ENCODE measurements around the gene ADCY9. TPM values are rescaled to one million over a fixed set of nuclear protein-coding genes. Genes with fewer than 3 reads are reported as not detected.

Gene ADCY9
- total and polyA plus RNA-seq, 12 donors: 11.5 to 57.6 (median 42.7) TPM

- WGBS, 2 donors: 93 to 94% methylated on average over 8 of the region's 8 CpGs
- Histone ChIP-seq H3K4me3 (no peak overlapping the region), H3K4me1 (peaks cover 0 to 14% (median 0%) of the 10 kb centered on the region in 9 donors), H3K36me3 (peaks cover 0 to 79% (median 9%) of the 10 kb centered on the region in 9 donors), H3K27me3 (no peaks in the 10 kb centered on the region), H3K9me3 (no peaks in the 10 kb centered on the region), H3K27ac (no peak overlapping the region)
- ATAC-seq (no peak), DNase-seq (no peak)
- intact Hi-C loops (cut with DNase I): loop anchor here in 1 of 10 donors (5.0 kb wide), 1 partner anchor 583 kb away; the partner anchor contains the start of gene C16orf96
- TF ChIP-seq CTCF (IDR thresholded peaks at IDR 0.05): no peak
These were observed 141.5 kb downstream of the ADCY9 start for GRCh38 chr16:3974751-3975150.

GRCh38 chr16:3971706-3972105, 144.5 kb downstream of the ADCY9 start:
- DNase-seq (no peak), ATAC-seq (peak; percentile 29 to 82 (median 75))
- Histone ChIP-seq H3K36me3 (peaks cover 0 to 50% (median 6%) of the 10 kb centered on the region in 9 donors), H3K9me3 (peaks cover 0 to 3% (median 0%) of the 10 kb centered on the region in 11 donors), H3K27me3 (no peaks in the 10 kb centered on the region), H3K4me1 (peaks cover 0 to 14% (median 6%) of the 10 kb centered on the region in 9 donors), H3K27ac (no peak overlapping the region), H3K4me3 (no peak overlapping the region)
- WGBS, 2 donors: 39 to 68% methylated on average over 8 of the region's 8 CpGs
- intact Hi-C loops (cut with DNase I): no loop called here
- no peak for TF ChIP-seq CTCF (IDR thresholded peaks at IDR 0.05)

- Histone ChIP-seq H3K9me3 (peaks cover 0 to 6% (median 0%) of the 10 kb centered on the region in 11 donors), H3K4me1 (peaks cover 0 to 14% (median 6%) of the 10 kb centered on the region in 9 donors), H3K4me3 (no peak overlapping the region), H3K27ac (no peak overlapping the region), H3K27me3 (no peaks in the 10 kb centered on the region), H3K36me3 (peaks cover 0 to 50% (median 5%) of the 10 kb centered on the region in 9 donors)
- peak in 4 of 8 donors; percentile 16 to 55 (median 38) for ATAC-seq
- DNase-seq: no peak
- no peak for TF ChIP-seq CTCF (IDR thresholded peaks at IDR 0.05)
- WGBS, 2 donors: 72 to 83% methylated on average over 9 of the region's 9 CpGs
- intact Hi-C loops (cut with DNase I): no loop called here
These were observed 145.0 kb downstream of the ADCY9 start for GRCh38 chr16:3971261-3971660.

GRCh38 chr16:3968551-3968950, 147.7 kb downstream of the ADCY9 start:
- Histone ChIP-seq H3K27ac (no peak overlapping the region), H3K27me3 (no peaks in the 10 kb centered on the region), H3K4me3 (no peak overlapping the region), H3K36me3 (peaks cover 0 to 39% (median 6%) of the 10 kb centered on the region in 9 donors), H3K9me3 (peaks cover 0 to 15% (median 0%) of the 10 kb centered on the region in 11 donors), H3K4me1 (peaks cover 0 to 25% (median 7%) of the 10 kb centered on the region in 9 donors)
- intact Hi-C loops (cut with DNase I): loop anchor here in 1 of 10 donors (5.0 kb wide), 1 partner anchor 39 kb away; no protein-coding TSS in a partner anchor
- ATAC-seq (no peak), DNase-seq (no peak)
- no peak for TF ChIP-seq CTCF (IDR thresholded peaks at IDR 0.05)
- 90 to 91% methylated on average over 8 of the region's 8 CpGs for WGBS, 2 donors
